ENCODE measurements around the gene NFATC2IP. TPM values are rescaled to one million over a fixed set of nuclear protein-coding genes. Genes with fewer than 3 reads are reported as not detected.
"Not testable (repeated sequence)": the region's sequence is repeated elsewhere in the genome, so short reads cannot be mapped to it uniquely, and the experiment has no call there.

NFATC2IP gene
- total RNA-seq, 1 donor from 2014 or later, result 38.4 TPM

- H3K4me3 ChIP-seq, result peak within 1 kb of the TSS; percentile 96
- H3K27me3 ChIP-seq (ENCODE audit: low read depth), result no peaks in the 10 kb centered on the region
- intact Hi-C loops (cut with DNase I), result no loop called here
- peaks cover 19% of the 10 kb centered on the region for H3K36me3 ChIP-seq
- H3K4me1 ChIP-seq, result peaks cover 33% of the 10 kb centered on the region
- ATAC-seq (peak; percentile 97 to 98), DNase-seq (peak; percentile 99)
- no peaks in the 10 kb centered on the region for H3K9me3 ChIP-seq
- TF ChIP-seq CTCF (IDR thresholded peaks at IDR 0.05), result no peak
- peak within 1 kb of the TSS; percentile 85 for H3K27ac ChIP-seq
Observed at GRCh38 chr16:28974437-28975157, 23.9 kb downstream of the NFATC2IP start, which contains the start of gene SPNS1. Gene SPNS1 (plus strand): TSS chr16:28974778. CDS start chr16:28975152, 374 bp downstream.

GRCh38 chr16:28975158-28975599 is 24.4 kb downstream of the NFATC2IP start:
- no peak for TF ChIP-seq CTCF (IDR thresholded peaks at IDR 0.05)
- no peaks in the 10 kb centered on the region for H3K27me3 ChIP-seq (ENCODE audit: low read depth)
- no peak for DNase-seq
- H3K27ac ChIP-seq, result peak overlapping the region; percentile 85
- no peaks in the 10 kb centered on the region for H3K9me3 ChIP-seq
- peak overlapping the region; percentile 96 for H3K4me3 ChIP-seq
- H3K36me3 ChIP-seq, result peaks cover 25% of the 10 kb centered on the region
- intact Hi-C loops (cut with DNase I), result no loop called here
- peak; percentile 9 to 10 for ATAC-seq
- peaks cover 33% of the 10 kb centered on the region for H3K4me1 ChIP-seq

GRCh38 chr16:28977703-28978662 is 27.2 kb downstream of the NFATC2IP start:
- no peak overlapping the region for H3K4me3 ChIP-seq
- H3K27me3 ChIP-seq (ENCODE audit: low read depth), result no peaks in the 10 kb centered on the region
- H3K9me3 ChIP-seq, result no peaks in the 10 kb centered on the region
- peaks cover 53% of the 10 kb centered on the region for H3K36me3 ChIP-seq
- ATAC-seq, result no peak
- intact Hi-C loops (cut with DNase I), result no loop called here
- H3K27ac ChIP-seq, result no peak overlapping the region
- peak; percentile 60 for DNase-seq
- peaks cover 33% of the 10 kb centered on the region for H3K4me1 ChIP-seq
- peak; percentile 44 for TF ChIP-seq CTCF (IDR thresholded peaks at IDR 0.05)

GRCh38 chr16:28980330-28980729 is 29.6 kb downstream of the NFATC2IP start:
- H3K9me3 ChIP-seq; DNase-seq; H3K27me3 ChIP-seq (ENCODE audit: low read depth); H3K27ac ChIP-seq; H3K4me3 ChIP-seq; intact Hi-C loops (cut with DNase I); ATAC-seq: not testable (repeated sequence)
- Histone ChIP-seq H3K4me1 (peaks cover 25% of the 10 kb centered on the region), H3K36me3 (peaks cover 71% of the 10 kb centered on the region)

GRCh38 chr16:28980929-28981328 is 30.2 kb downstream of the NFATC2IP start:
- ATAC-seq, result no peak
- Histone ChIP-seq H3K27me3 (ENCODE audit: low read depth) (no peaks in the 10 kb centered on the region), H3K36me3 (peaks cover 71% of the 10 kb centered on the region), H3K27ac (no peak overlapping the region), H3K4me3 (no peak overlapping the region), H3K9me3 (no peaks in the 10 kb centered on the region), H3K4me1 (peaks cover 19% of the 10 kb centered on the region)
- no peak for TF ChIP-seq CTCF (IDR thresholded peaks at IDR 0.05)
- intact Hi-C loops (cut with DNase I), result no loop called here
- no peak for DNase-seq

All from lower lobe of right lung (tissue), 2 donors.